K562 (cell line): ENCODE measurements around the gene ID2. TPM values are rescaled to one million over a fixed set of nuclear protein-coding genes. Genes with fewer than 3 reads are reported as not detected.
A peak's percentile ranks its signal among the peaks of the same experiment; 100 is the strongest.

Experiments
- ADNP ChIP-seq: fragments of 200-800 bp; sonication (Bioruptor generic); IDR thresholded peaks from 2 replicates; pipeline ENCODE4 v1.6.1; 2016; ENCODE audit warnings: missing genetic modification characterization, missing compliant biosample characterization
- DDX20 ChIP-seq: fragments of 450-650 bp; IDR thresholded peaks from 2 replicates; pipeline ENCODE4 v1.6.1; 2016; ENCODE audit warnings: missing genetic modification characterization, low read depth, mild to moderate bottlenecking, missing compliant biosample characterization, moderate library complexity
- ELF1 ChIP-seq: fragments of 200-800 bp; sonication (Bioruptor generic); IDR thresholded peaks from 2 replicates; pipeline ENCODE4 v1.6.1; 2016; ENCODE audit warnings: missing genetic modification characterization, missing compliant biosample characterization
- EP400 ChIP-seq: fragments of 450-650 bp; IDR thresholded peaks from 2 replicates; pipeline ENCODE4 v1.6.1; 2017; ENCODE audit warnings: antibody characterized with exemption, mild to moderate bottlenecking, moderate library complexity
- ESRRB ChIP-seq: fragments of 250-450 bp; sonication (Bioruptor Pico); IDR thresholded peaks from 2 replicates; pipeline ENCODE4 v1.5.0; 2020; ENCODE audit warnings: mild to moderate bottlenecking, moderate library complexity, borderline replicate concordance
- FOXK2 ChIP-seq, 2 experiments: fragments of 450-650 bp; IDR thresholded peaks in 1 of 2; conservative IDR thresholded peaks in 1 of 2; 2 replicates each; pipeline ENCODE4 v1.6.1; 2016; ENCODE audit warnings: low read depth in 2 of 2, mild to moderate bottlenecking in 1 of 2
- IRF1 ChIP-seq: sonication (generic); formaldehyde crosslinking; IDR thresholded peaks from 2 replicates; pipeline ENCODE4 v1.8.0; 2022; ENCODE audit warnings: missing genetic modification reagents, mild to moderate bottlenecking, borderline replicate concordance
- MLX ChIP-seq, 2 experiments: fragments of 450-650 bp in 1 of 2; sonication (generic) in 1 of 2; formaldehyde crosslinking; conservative IDR thresholded peaks; 2 replicates each; pipeline versions ENCODE4 v1.4.0 to v1.8.1; 2020 to 2022; ENCODE audit warnings: mild to moderate bottlenecking in 1 of 2, missing genetic modification reagents in 1 of 2
- MYNN ChIP-seq, 2 experiments: sonication (generic); formaldehyde crosslinking in 1 of 2; IDR thresholded peaks; 2 replicates each; pipeline versions ENCODE4 v1.5.0 to v1.6.1; 2016 to 2020; ENCODE audit warnings: antibody characterized with exemption in 1 of 2, missing genetic modification reagents in 1 of 2
- PATZ1 ChIP-seq: fragments of 250-450 bp; sonication (Bioruptor Pico); IDR thresholded peaks from 2 replicates; pipeline ENCODE4 v1.5.0; 2020; ENCODE audit warnings: mild to moderate bottlenecking, borderline replicate concordance
- SAP30 ChIP-seq: fragments of 200-600 bp; sonication (generic); IDR thresholded peaks from 2 replicates; pipeline ENCODE4 v1.6.1; 2012; ENCODE audit warnings: borderline replicate concordance, low read depth, mild to moderate bottlenecking, moderate library complexity, low read length, control low read depth, inconsistent platforms; ENCODE audit not compliant: insufficient read depth, poor library complexity, severe bottlenecking
- SMC3 ChIP-seq: conservative IDR thresholded peaks from 2 replicates; pipeline ENCODE4 v1.6.1; 2011; ENCODE audit warnings: low read depth, low read length, improper control_type of control experiment; ENCODE audit not compliant: insufficient read depth
- SOX6 ChIP-seq: fragments of 450-650 bp; IDR thresholded peaks from 2 replicates; pipeline ENCODE4 v1.6.1; 2014; ENCODE audit warnings: mild to moderate bottlenecking
- SPI1 ChIP-seq: IDR thresholded peaks from 2 replicates; pipeline ENCODE4 v1.6.1; 2011; ENCODE audit warnings: low read depth, low read length, control low read depth, borderline replicate concordance
- XRCC3 ChIP-seq: fragments of 450-650 bp; IDR thresholded peaks from 2 replicates; pipeline ENCODE4 v1.6.1; 2017; ENCODE audit warnings: mild to moderate bottlenecking, moderate library complexity
- YBX1 ChIP-seq: fragments of 450-650 bp; IDR thresholded peaks from 2 replicates; pipeline ENCODE4 v1.7.1; 2016; ENCODE audit warnings: mild to moderate bottlenecking
- YY1 ChIP-seq, 3 experiments: IDR thresholded peaks; 2 replicates each; pipeline ENCODE4 v1.6.1; 2011; ENCODE audit warnings: low read length in 2 of 3, mild to moderate bottlenecking in 2 of 3, moderate library complexity in 2 of 3, borderline replicate concordance in 1 of 3, control low read depth in 1 of 3, low read depth in 1 of 3; ENCODE audit not compliant: insufficient read depth in 3 of 3, insufficient replicate concordance in 2 of 3, control insufficient read depth in 1 of 3, insufficient read length in 1 of 3; ENCODE audit errors: extremely low read depth in 1 of 3
- ZKSCAN8 ChIP-seq: fragments of 200-800 bp; sonication (Bioruptor generic); IDR thresholded peaks from 2 replicates; pipeline ENCODE4 v1.6.1; 2016; ENCODE audit warnings: missing genetic modification characterization, missing compliant biosample characterization
- polyA plus RNA-seq, 8 experiments: library from polyadenylated mRNA; depleted of rRNA in 4 of 8; stranded (reverse) in 5 of 8; unstranded in 3 of 8; fragments of >200 nt; fragmentation: Nextera tagmentation in 2 of 8; fragmentation: Illumina TruSeq in 1 of 8; extraction: Ambion mirVana in 2 of 8; extraction: Trizol in 1 of 8; gene quantifications; 2 replicates each; pipeline versions ENCODE4 v1.2.1 to v1.2.3, GENCODE V29; 2011 to 2014; ENCODE audit warnings: inconsistent platforms in 1 of 8, missing spikeins in 1 of 8
- total RNA-seq, 7 experiments: library from RNA; depleted of rRNA in 6 of 7; stranded (reverse); fragments of >200 nt in 6 of 7; fragmentation: Illumina TruSeq in 2 of 7; extraction: Trizol in 2 of 7; gene quantifications; 2 replicates each; pipeline versions ENCODE4 v1.2.1 to v1.2.3, GENCODE V29; 2011 to 2021; ENCODE audit warnings: low replicate concordance in 1 of 7
- TF ChIP-seq, protein P1 (sequence below): fragments of 450-650 bp; IDR thresholded peaks from 2 replicates; pipeline ENCODE4 v1.6.1; 2018; ENCODE audit warnings: mild to moderate bottlenecking, low read depth; ENCODE audit not compliant: partially characterized antibody

The ID2 gene
- total and polyA plus RNA-seq, 9 of the 15 experiments (the other 6 are each of a cell fraction or from before 2014, with no cell fraction given), result 8.0 to 35.7 (median 16.6) TPM

DNA sequence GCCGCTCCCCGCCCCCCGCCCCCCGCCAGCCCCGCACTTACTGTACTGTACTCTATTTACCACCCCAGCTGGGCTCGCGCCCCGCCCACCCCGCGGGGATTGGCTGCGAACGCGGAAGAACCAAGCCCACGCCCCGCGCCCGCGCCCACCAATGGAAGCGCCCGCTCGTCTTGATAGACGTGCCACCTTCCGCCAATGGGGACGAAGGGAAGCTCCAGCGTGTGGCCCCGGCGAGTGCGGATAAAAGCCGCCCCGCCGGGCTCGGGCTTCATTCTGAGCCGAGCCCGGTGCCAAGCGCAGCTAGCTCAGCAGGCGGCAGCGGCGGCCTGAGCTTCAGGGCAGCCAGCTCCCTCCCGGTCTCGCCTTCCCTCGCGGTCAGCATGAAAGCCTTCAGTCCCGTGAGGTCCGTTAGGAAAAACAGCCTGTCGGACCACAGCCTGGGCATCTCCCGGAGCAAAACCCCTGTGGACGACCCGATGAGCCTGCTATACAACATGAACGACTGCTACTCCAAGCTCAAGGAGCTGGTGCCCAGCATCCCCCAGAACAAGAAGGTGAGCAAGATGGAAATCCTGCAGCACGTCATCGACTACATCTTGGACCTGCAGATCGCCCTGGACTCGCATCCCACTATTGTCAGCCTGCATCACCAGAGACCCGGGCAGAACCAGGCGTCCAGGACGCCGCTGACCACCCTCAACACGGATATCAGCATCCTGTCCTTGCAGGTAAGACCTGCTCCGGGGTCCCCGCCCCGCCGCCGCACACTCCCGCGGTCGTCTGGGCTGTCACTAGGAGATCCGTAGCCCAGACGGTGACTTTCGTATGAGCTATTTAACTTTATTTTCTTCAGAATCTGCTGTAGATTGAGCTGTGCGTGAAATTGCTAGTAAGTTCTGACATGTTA, at the start of gene ID2 (continued):
- no peak for TF ChIP-seq IRF1
- TF ChIP-seq ESRRB (CRISPR knock-in tag), result no peak
- no peak for TF ChIP-seq ADNP (tag)
- TF ChIP-seq DDX20 (tag), result no peak
- no peak for TF ChIP-seq XRCC3
- TF ChIP-seq SMC3, result no peak
- no peak for TF ChIP-seq YBX1
- TF ChIP-seq SAP30, result peak; percentile 61
- TF ChIP-seq YY1 (IDR thresholded peaks at IDR 0.05; ENCODE audit: borderline replicate concordance in 1 of 3, control insufficient read depth in 1 of 3, extremely low read depth in 1 of 3, insufficient read depth in 3 of 3, insufficient read length in 1 of 3, insufficient replicate concordance in 2 of 3, low read depth in 1 of 3, low read length in 2 of 3), result no peak
- TF ChIP-seq SPI1, result no peak
- TF ChIP-seq SOX6, result 0 out of 2 replicates have a peak, but pooled peaks have one; percentile 22
- peak; percentile 93 for TF ChIP-seq ELF1 (tag)
- peak; percentile 11 to 41; a peak in 2 of 4 replicates for TF ChIP-seq FOXK2 (conservative IDR thresholded peaks at IDR 0.05 in 1 of 2, IDR thresholded peaks at IDR 0.05 in 1 of 2; ENCODE audit: low read depth in 2 of 2)
- no peak for TF ChIP-seq ZKSCAN8 (CRISPR knock-in tag)
- TF ChIP-seq, protein P1, sequence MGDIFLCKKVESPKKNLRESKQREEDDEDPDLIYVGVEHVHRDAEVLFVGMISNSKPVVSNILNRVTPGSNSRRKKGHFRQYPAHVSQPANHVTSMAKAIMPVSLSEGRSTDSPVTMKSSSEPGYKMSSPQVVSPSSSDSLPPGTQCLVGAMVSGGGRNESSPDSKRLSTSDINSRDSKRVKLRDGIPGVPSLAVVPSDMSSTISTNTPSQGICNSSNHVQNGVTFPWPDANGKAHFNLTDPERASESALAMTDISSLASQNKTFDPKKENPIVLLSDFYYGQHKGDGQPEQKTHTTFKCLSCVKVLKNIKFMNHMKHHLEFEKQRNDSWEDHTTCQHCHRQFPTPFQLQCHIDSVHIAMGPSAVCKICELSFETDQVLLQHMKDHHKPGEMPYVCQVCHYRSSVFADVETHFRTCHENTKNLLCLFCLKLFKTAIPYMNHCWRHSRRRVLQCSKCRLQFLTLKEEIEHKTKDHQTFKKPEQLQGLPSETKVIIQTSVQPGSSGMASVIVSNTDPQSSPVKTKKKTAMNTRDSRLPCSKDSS, result no peak
- TF ChIP-seq EP400, result no peak
- TF ChIP-seq MLX (CRISPR knock-in tag; conservative IDR thresholded peaks at IDR 0.05), result 0 out of 4 replicates have a peak, but pooled peaks of 1 of the 2 experiments have one; percentile 85
- peak; percentile 85 for TF ChIP-seq MYNN (IDR thresholded peaks at IDR 0.05)
- no peak for TF ChIP-seq MYNN (CRISPR knock-in tag; IDR thresholded peaks at IDR 0.05)
- TF ChIP-seq PATZ1 (CRISPR knock-in tag), result no peak
